ENCODE data around the gene PDE2A.

GRCh38 chr11:72680624-72681158, 6.5 kb upstream of the PDE2A start:
- TF ChIP-seq, protein P1, sequence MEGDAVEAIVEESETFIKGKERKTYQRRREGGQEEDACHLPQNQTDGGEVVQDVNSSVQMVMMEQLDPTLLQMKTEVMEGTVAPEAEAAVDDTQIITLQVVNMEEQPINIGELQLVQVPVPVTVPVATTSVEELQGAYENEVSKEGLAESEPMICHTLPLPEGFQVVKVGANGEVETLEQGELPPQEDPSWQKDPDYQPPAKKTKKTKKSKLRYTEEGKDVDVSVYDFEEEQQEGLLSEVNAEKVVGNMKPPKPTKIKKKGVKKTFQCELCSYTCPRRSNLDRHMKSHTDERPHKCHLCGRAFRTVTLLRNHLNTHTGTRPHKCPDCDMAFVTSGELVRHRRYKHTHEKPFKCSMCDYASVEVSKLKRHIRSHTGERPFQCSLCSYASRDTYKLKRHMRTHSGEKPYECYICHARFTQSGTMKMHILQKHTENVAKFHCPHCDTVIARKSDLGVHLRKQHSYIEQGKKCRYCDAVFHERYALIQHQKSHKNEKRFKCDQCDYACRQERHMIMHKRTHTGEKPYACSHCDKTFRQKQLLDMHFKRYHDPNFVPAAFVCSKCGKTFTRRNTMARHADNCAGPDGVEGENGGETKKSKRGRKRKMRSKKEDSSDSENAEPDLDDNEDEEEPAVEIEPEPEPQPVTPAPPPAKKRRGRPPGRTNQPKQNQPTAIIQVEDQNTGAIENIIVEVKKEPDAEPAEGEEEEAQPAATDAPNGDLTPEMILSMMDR (IDR thresholded peaks at IDR 0.05), result no peak
- no peak for TF ChIP-seq POLR2A (IDR thresholded peaks at IDR 0.05)

Data from heart left ventricle (tissue), 13 donors.